HL-60/S4 treated with retinoic acid at 250 ng/mL for 4 days and 3 days (cell line): ENCODE results near the gene YIPF1.
"Not testable (repeated sequence)": the region's sequence is repeated elsewhere in the genome, so short reads cannot be mapped to it uniquely, and the experiment has no call there.

Experiments
- in situ Hi-C: fragments of 300-500 bp; cut with MboI; formaldehyde crosslinking; loops from 2 replicates; pipeline ENCODE4 v1.7.0; 2022; ENCODE audit warnings: low sequenced_read_pairs

YIPF1 gene

DNA sequence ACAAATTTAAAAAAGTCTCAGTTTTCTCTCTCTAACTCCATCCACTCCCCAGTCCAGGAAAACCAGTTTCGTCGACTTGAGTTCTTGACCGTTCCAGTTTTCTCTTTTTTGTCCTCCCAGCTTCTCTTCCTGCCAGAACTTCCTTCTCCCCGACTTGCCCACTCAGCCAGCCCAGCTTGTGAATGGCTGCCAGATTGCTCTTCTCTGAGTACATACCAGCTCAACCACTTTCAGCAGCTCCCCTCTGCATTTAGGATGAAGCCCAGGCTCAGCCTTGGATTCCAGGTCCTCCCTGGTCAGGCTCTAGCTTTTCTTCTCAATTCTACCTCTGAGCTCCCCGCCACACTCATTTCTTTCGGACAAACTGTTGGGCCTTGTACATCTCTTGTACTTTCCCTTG lies 5.8 kb upstream of the YIPF1 start:
- in situ Hi-C loops: no loop called here

DNA sequence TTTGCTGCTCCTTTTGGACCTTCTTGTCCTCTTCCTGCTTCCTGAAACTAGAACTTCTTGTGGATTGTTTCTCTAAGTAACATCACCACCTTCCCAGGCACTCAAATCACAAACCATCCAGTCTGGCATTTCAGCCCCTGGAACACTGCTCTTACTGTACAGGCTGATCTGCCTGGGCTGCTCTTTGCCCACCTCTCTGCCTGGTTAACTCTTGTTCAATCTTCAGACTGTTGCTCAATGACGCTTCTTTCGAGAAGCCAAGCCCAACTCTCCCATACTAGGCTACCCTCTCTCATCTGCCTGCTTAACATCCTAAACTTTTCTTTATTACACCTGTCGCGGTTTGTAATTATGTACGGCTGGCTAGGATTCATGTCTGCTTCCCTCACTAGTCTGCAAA lies 5.0 kb upstream of the YIPF1 start:
- in situ Hi-C loops: no loop called here

DNA sequence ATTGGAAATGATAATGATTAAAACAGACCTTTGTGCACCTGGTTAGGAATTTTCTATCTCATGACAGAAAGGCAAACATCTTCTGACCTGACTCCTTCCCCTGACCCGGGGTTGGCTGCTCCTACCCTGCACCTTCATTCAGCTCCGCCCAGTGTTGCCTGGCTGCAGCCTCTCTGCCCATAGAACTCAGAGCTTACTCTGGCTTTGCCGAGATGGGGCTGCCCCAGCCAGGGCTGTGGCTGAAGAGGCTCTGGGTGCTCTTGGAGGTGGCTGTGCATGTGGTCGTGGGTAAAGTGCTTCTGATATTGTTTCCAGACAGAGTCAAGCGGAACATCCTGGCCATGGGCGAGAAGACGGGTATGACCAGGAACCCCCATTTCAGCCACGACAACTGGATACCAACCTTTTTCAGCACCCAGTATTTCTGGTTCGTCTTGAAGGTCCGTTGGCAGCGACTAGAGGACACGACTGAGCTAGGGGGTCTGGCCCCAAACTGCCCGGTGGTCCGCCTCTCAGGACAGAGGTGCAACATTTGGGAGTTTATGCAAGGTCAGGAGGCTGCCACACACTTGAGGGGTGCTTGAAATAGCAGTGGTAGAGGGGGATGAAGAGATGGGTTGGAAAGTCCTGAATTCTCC lies 4.5 kb upstream of the YIPF1 start, which contains the start of gene DIO1:
DIO1 (plus strand) TSS at position 189 of the 638 bp plus-strand sequence; CDS start at position 213, 24 bp downstream.
- in situ Hi-C loops: no loop called here

DNA sequence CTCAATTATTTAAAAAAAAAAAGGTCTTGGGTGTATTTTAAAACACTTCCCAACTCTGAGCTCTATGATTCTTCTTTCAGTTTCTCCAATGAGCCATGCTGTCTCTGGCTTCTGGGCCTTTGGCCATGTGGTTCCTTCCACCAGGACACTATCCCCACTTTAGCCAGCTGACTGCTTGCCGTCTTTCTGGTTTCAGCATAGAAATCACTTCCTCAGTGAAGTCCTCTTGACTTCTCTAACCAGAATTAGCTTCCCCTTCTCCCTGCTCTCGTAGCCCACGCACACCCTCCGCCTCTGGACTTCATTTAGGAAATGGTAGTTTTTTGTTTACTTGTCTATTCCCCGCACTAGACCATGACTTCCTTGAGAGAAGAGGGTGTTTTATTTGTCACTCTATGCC lies 3.3 kb upstream of the YIPF1 start:
- in situ Hi-C loops: no loop called here

DNA sequence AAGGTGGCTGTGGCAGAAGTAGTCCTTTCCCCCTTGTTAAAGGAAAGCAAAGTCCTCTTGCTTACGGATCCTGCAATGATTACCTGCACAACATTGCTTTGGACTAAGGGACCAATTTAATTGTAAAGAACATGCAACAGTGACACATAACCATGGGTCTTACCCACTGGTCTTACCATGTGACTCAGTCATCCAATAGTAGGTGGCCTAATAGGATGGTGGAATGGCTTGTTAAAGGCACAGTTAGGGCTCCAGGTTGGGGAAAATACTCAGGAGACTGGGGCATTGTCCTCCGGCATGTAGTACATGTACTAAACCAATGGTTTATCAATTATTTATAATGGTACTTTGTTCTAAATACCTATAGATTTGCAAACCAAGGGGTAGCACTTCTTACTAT lies 2.1 kb upstream of the YIPF1 start:
- in situ Hi-C loops: no loop called here

DNA sequence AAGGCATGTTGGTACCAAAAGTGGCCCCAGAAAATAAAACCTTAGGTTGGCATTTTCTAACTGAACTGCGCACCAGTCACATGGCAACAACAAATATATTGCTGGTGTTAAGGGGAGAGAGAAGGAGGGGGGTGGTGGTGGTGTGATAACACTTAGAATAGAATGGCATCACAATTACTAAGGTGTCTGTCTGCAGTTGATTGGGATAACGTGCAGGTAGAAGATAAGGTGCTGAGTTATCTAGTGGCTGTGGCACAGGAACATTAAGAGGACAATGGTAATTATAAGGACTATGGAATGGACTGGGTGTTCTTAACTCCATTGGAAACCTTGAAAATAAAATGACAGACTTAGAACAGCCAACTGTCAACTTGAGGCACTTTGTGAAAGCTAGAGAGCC lies 1.4 kb upstream of the YIPF1 start:
- in situ Hi-C loops: no loop called here

DNA sequence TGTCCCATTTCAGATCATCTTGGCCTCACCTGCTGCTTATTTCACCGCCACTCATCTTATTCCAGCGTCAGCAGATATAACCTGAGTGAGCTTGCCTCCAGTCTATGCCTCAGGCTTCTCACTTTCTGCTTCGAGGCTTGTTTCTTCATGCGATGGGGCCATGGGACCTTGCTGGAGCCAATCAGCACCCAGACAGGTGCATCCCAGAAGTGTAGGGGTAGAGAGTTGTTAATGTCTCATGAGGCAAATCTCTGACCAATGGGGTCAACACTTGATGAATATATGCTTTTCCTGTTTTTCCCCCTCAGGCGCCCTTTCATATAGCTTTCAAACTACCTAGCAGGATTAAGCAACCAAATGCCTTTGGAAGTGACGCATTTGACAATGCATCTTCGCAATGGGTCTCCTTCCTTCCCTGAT lies 935 bp upstream of the YIPF1 start:
- in situ Hi-C loops: no loop called here

DNA sequence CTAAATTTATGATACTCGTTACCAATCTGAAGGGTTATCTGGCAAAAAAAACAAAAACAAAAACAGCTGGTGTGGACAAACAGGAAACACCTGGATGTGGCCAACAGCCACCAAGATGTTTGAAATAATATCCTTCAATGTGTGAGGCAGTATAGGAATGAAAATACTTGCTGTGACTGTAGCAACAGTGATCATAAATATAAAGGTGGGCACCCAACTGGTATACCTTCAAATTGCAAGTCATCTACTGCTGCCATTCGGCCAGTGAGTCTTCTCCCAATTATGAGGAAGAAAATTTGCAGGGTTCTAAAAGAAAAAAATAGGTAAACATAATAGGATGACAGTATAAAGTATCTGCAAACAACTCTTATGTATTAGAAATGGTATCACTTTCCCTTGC lies 916 bp downstream of the YIPF1 start:
- in situ Hi-C loops: no loop called here

DNA sequence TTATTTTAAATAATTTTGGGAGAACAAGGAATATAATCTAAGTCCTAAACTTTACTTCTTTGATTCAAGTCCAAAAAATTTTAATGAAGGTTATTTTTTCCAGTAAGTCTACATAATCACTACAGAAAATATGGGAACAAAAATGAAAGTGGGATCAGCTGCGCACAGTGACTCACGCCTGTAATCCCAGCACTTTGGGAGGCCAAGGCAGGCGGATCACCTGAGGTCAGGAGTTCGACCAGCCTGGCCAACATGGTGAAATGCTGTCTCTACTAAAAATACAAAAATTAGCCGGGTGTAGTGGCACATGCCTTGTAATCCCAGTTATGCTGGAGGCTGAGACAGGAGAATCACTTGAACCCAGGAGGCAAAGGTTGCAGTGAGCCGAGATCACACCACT lies 6.0 kb downstream of the YIPF1 start:
- in situ Hi-C loops: not testable (repeated sequence)

DNA sequence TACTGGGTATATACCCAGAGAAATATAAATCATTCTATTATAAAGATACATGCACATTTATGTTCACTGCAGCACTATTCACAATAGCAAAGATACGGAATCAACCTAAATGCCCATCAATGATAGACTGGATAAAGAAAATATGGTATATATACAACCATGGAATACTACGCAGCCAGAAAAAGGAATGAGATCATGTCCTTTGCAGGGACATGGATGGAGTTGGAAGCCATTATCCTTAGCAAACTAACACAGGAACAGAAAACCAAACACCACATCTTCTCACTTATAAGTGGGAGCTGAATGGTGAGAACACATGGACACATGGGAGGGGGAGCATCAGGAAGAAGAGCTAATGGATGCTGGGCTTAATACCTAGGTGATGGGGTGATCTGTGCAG lies 7.7 kb downstream of the YIPF1 start:
- in situ Hi-C loops: not testable (repeated sequence)

DNA sequence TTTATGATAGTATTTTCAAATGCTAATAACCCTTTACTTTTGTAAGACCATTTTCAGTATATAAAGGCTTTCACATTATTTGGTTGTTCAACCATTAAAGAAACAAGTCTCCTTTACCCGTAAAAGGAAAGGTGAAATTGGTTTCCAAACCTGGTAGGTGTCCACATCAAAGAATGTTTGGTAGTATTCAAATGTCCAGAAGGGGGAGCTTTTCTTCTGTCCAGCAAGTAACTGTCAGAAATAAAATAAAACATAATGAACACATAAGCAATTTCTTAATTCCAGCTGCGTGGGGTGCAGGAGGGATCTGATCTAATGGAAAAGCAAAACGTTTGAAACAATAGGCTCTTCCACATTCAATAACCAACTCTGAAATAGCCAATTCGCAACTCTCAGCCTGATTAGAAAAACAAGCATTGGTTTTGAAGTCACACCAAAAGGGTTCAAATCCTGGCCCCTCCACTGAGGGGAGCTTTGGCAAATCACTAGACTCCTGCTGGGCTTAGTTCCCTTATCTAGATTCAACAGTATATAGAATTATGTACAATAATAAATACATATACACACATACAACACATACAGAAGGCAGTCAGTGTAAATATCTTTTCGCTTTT lies 11.0 kb downstream of the YIPF1 start:
- in situ Hi-C loops: no loop called here

DNA sequence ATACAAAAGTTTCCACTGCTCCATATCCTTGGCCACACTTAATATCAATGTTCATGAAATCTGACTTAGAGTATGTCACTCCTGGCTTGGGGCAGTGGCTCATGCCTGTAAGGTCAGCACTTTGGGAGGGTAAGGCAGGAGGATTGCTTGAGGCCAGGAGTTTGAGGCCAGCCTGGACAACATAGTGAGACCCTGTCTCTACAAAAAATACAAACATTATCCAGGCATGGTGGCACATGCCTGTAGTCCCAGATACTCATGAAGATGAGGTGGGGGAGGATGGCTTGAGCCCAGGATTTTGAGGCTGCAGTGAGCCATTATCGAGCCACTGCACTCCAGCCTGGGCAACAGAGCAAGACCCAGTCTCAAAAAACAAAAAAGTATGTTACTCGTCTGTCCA lies 14.4 kb downstream of the YIPF1 start:
- in situ Hi-C loops: not testable (repeated sequence)

DNA sequence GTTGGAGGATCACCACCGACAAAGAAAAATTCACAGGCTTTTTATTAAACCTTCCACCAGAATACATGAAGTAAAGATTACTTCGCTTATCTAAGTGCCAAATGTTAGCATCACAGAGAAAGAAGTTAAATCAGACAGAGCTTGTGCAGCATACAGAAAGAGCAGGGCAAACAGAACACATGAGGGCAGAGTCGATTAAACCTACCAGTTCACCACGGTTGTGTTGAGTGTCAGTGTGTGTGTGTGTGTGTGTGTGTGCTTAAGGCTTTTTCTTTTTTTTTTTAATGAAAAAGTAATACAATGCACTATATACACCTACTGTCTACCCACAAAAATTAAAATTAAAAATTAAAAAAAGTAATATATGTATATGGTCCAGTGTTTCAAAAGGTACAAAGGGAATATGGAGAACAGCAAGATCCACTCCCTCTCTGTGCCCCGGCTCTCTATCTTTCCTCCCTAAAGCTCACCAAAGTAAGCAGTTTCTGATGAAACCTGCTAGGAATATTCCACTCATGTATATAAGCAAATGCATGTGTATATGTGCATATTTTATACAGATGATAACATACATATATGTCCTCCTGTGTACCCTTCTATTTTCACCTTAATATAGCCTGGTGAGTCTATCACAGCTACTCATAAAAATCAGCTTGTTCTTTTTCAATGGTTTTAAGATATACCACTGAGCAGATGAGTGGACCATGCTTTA lies 17.7 kb downstream of the YIPF1 start:
- in situ Hi-C loops: loop anchor here (25.0 kb wide), 2 partner anchors 615 to 915 kb away; no protein-coding TSS in a partner anchor

DNA sequence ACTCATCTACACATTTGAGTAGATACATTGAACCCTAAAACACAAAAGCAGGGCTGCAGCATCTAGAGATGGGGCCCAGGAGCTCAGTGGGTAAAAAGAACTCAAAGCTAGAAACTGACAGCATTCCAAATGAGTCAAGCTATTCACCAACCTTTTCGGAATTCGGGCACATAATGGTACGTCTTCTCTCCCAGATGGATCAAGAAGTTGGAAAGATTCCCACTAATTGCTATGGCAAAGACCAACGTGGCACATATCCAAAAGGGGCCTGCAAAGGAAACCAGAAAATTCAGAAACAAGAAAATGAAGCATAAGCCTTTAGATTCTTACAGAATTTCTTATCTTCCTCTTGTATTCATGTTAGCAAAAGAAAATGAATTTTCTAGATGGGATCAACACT lies 18.4 kb downstream of the YIPF1 start:
- in situ Hi-C loops: loop anchor here (25.0 kb wide), 2 partner anchors 616 to 916 kb away; no protein-coding TSS in a partner anchor

DNA sequence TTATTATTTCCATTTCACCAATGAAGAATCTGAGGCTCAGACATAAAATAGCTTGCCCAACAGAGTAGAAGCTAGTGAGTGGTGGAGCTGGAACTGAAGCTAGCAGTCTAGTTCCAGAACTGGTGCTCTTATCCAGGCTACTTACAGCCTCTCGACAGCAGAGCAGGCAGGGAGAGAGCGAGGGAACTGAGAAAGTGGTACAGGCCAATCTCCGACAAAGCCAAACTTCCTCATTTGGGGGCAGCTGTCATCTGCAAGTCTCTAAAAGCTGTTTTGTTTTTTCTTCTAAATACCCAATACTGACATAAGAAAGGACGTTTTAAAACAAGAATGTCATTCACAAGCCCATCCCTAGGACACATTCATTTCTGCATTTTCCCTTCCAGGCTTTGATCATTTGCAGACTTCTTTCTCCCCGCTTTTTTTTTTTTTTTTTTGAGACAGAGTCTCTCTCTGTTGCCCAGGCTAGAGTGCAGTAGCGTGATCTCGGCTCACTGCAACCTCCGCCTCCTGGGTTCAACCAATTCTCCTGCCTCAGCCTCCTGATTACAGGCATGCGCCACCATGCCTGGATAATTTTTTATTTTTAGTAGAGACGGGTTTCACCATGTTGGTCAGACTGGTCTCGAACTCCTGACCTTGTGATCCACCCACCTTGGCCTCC lies 20.0 kb downstream of the YIPF1 start:
- in situ Hi-C loops: loop anchor here (10.0 to 25.0 kb wide), 3 partner anchors 95 to 918 kb away; no protein-coding TSS in a partner anchor

DNA sequence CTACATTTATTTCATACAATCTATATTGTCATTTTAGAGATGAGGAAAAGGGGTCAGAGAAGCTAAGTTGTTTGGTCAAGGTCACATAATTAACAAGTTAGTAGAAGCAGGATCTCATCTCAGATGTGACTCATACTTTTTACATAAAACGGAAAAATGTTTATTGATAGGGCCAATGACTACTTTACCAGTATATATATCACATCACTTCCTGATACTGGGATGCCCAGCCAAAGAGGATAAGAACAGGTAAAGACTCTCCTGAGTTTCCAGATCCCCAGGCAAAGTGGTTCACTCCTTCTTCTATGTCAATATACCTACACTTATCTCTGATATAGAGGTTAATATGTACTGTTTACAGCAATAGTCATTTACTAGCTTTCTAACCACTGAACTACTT lies 21.0 kb downstream of the YIPF1 start:
- in situ Hi-C loops: loop anchor here (10.0 to 25.0 kb wide), 3 partner anchors 96 to 919 kb away; no protein-coding TSS in a partner anchor

DNA sequence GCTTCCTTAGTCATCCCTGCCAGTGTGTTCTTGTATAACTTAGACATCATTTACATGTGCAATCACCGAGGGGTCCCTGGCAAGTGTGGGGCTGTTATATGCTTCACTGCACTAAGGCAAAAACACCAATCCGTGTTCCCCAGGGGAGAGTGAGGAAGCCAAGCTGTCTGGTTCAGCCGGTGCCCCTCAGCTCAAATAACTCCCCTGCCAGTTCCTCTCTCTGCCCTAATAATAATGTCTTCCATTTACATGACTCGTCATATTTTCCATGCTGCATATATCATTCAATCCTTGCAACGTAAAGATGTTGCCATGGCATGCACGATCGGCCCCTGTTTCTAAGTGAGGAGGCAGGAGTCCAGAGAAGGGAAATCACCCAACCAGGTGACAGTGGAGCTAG lies 27.1 kb downstream of the YIPF1 start:
- in situ Hi-C loops: loop anchor here (10.0 to 25.0 kb wide), 3 partner anchors 102 to 925 kb away; no protein-coding TSS in a partner anchor

DNA sequence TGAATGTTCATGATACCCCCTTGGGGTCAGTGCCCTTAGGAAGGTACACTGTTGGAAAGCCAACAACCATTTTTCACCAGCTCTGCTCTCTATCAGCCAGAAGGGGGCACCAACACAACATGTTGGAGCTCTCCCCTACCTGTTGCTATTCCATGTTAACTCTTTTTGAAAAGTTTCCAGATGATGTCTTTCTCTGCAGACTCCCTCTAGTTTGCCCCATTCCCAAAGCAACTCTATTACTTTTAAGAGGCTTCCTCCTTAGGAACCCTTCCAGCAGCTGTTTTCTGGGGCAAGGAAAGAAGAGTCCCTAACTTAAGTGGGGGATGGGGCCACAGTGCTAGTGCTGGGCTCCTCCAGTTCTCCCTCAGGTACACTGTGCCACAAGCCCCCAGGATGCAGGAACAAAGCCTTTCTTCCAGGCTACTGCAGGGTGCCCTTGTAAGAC lies 28.6 kb downstream of the YIPF1 start:
- in situ Hi-C loops: loop anchor here (10.0 to 25.0 kb wide), 3 partner anchors 104 to 926 kb away; no protein-coding TSS in a partner anchor

DNA sequence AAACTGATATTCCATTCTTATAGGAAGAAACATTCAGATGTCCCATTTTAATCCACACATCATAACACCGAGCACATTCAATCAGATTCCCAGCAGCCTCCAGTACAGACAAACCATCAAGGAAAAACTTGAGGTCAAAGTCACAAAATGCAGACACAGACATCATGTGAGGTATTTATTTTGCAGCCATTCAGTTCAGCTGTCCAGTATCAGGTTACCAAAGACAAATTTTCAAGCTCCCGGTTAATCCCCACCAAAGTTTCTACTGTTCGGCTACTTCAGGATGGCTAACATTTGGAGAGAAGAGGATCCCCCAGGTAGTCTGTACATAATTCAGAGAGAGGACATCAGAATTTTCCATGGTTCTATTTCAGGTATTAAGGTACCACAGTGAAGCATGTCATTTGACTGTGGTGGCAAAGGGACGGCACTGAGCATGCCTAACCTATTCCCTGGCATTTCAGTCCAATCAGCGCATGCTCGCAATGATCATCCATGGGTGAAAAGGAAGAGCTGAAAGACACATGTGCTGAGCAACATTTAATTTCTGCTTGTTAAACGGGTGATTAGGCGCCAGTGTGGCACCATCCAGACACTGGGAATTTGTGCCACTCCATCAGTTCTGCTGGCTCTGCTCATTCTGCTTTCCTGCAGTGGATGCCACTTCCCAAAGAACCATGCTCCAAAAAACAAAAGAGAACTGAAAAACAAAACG lies 37.9 kb downstream of the YIPF1 start:
- in situ Hi-C loops: loop anchor here (25.0 kb wide), 2 partner anchors 636 to 936 kb away; no protein-coding TSS in a partner anchor

DNA sequence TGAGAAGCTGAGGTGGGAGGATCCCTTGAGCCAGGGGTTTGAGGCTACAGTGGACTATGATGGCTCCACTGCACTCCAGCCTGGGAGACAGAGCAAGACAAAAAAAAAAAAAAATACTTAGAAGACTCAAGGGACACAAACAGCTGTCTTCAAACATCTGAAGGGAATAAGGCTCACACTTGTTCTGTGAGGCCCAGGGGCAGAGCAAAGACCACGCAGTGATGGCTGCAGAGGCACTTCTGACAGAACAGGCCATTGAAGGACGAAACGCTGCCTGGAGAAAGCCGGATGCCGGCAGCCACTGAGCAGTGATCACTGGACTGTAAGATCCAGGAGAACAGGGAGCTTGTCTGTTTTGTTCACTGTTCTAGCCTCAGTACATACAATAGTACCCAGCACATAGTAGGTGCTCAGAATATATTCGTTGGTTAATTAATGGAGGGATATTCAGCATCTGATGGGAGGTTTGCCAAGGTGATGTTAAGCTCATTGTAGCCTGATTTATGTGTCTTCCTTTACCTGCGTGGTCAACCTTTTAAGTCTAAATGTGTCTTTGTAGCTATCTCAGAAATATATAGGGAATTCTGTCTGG lies 39.4 kb downstream of the YIPF1 start:
- in situ Hi-C loops: loop anchor here (25.0 kb wide), 2 partner anchors 637 to 937 kb away; no protein-coding TSS in a partner anchor
